Endodermal cell (in vitro differentiated cells): ENCODE measurements around the gene TPRN. TPM values are rescaled to one million over a fixed set of nuclear protein-coding genes. Genes with fewer than 3 reads are reported as not detected.

Experiments used
- DNase-seq: peaks from one replicate; pipeline ENCODE4 v3.0.0-alpha.2; 2017
- H3K27ac ChIP-seq: 2 replicates; pipeline ENCODE4 v1.5.1; 2013; ENCODE audit warnings: mild to moderate bottlenecking, low read depth, low read length, moderate library complexity
- H3K27me3 ChIP-seq: 2 replicates; pipeline ENCODE4 v1.6.1; 2013; ENCODE audit warnings: mild to moderate bottlenecking, low read length, moderate library complexity; ENCODE audit not compliant: insufficient read depth, control insufficient read depth, poor library complexity, severe bottlenecking
- H3K36me3 ChIP-seq: 2 replicates; pipeline ENCODE4 v1.7.0; 2013; ENCODE audit warnings: mild to moderate bottlenecking, low read length, moderate library complexity; ENCODE audit not compliant: control insufficient read depth, insufficient read depth
- H3K4me1 ChIP-seq: one replicate; pipeline ENCODE4 v1.7.0; 2013; ENCODE audit warnings: low read length; ENCODE audit not compliant: control insufficient read depth, insufficient read depth
- H3K4me3 ChIP-seq: 2 replicates; pipeline ENCODE4 v1.5.1; 2013; ENCODE audit warnings: mild to moderate bottlenecking, low read length, moderate library complexity
- H3K9ac ChIP-seq: 2 replicates; pipeline ENCODE4 v1.6.1; 2013; ENCODE audit warnings: mild to moderate bottlenecking, low read length, moderate library complexity; ENCODE audit not compliant: poor library complexity, severe bottlenecking; ENCODE audit errors: extremely low read depth
- H3K9me3 ChIP-seq: 2 replicates; pipeline ENCODE4 v1.6.1; 2013; ENCODE audit warnings: mild to moderate bottlenecking, low read length, moderate library complexity; ENCODE audit not compliant: control insufficient read depth
- H3K27ac Mint-ChIP-seq: 2 replicates; pipeline ENCODE4 v1.8.0; 2020; ENCODE audit warnings: mixed read lengths
- H3K27me3 Mint-ChIP-seq: 2 replicates; pipeline ENCODE4 v1.8.0; 2021; ENCODE audit warnings: mild to moderate bottlenecking, mixed read lengths; ENCODE audit not compliant: insufficient read depth
- H3K36me3 Mint-ChIP-seq: 2 replicates; pipeline ENCODE4 v1.8.0; 2020; ENCODE audit warnings: low read depth, mixed read lengths
- H3K4me1 Mint-ChIP-seq: 2 replicates; pipeline ENCODE4 v1.8.0; 2020; ENCODE audit warnings: mixed read lengths
- H3K4me3 Mint-ChIP-seq: 2 replicates; pipeline ENCODE4 v1.8.0; 2020; ENCODE audit warnings: mild to moderate bottlenecking, moderate library complexity, mixed read lengths
- H3K9me3 Mint-ChIP-seq: 2 replicates; pipeline ENCODE4 v1.8.0; 2020; ENCODE audit warnings: mild to moderate bottlenecking, mixed read lengths
- WGBS, 2 experiments: methylation state at CpG; one replicate each; pipeline versions ENCODE4 v1.1.5 to v1.1.7; 2013; ENCODE audit warnings: missing lambda C conversion rate in 2 of 2, mixed read lengths in 1 of 2; ENCODE audit not compliant: insufficient coverage in 1 of 2, insufficient read length in 1 of 2; 5-methylcytosine and 5-hydroxymethylcytosine counted together
- total RNA-seq, 2 donors: library from RNA; stranded (reverse); fragmentation: NEBNext Ultra II Directional in 1 of 2; extraction: Animal tissue kit (Norgen Biotek cat#: 25700) in 1 of 2; gene quantifications; 2 replicates in 1 of 2; 3 replicates in 1 of 2; pipeline ENCODE4 v1.2.1, GENCODE V29; 2021
- TF ChIP-seq, protein P1 (sequence below): fragments of 200-600 bp; sonication (generic); conservative IDR thresholded peaks from 2 replicates; pipeline ENCODE4 v1.5.0; 2021; ENCODE audit warnings: antibody characterized with exemption, mild to moderate bottlenecking

The TPRN gene
- total RNA-seq, 2 donors from 2014 or later, result 19.0 to 23.9 TPM

DNA sequence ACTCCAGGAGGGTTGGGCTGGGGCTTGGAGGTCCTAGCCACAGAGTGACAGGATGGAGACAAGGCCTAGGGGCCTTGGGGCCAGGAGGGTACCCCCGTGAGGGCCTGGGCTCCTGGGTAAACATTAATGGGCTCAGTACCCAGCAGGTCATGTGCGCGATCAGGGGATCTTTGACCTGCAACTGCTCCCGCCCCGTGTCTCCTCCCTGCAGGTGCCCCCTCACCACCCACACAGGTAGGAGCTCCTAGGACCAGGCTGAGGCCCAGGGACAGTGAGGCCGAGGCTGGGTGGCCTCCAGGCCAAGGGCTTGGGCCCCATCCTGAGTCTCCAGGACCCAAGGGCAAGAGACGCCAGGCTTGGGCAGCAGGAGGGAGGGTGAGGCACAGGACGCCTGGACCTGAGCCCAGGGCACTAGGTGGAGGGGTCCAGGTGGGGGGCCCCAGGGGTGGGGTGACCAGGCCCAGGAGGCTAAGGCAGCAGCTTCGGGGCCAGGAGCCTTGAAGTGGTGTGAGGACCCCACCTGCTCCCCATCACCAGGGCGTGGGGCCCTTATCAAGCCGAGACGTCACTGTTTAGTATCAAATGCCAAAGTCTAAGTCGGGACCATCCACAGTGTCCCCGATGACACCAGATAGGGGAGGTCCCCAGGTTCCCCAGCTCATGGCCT is 30.3 kb upstream of the TPRN start, which contains the start of gene SLC34A3:
Gene SLC34A3, plus strand, starts transcription at position 197 of the 667 bp plus-strand sequence. CDS start 802 bp downstream, outside the sequence.
- H3K27me3 ChIP-seq, result no peaks in the 10 kb centered on the region
- no peaks in the 10 kb centered on the region for H3K9me3 ChIP-seq
- H3K36me3 ChIP-seq, result no peaks in the 10 kb centered on the region
- Mint-ChIP-seq H3K27me3 (no peaks in the 10 kb centered on the region), H3K4me1 (peaks cover 6% of the 10 kb centered on the region), H3K4me3 (no peak within 1 kb of the TSS), H3K9me3 (no peaks in the 10 kb centered on the region), H3K36me3 (no peaks in the 10 kb centered on the region), H3K27ac (no peak within 1 kb of the TSS)
- no peak within 1 kb of the TSS for H3K27ac ChIP-seq
- no peaks in the 10 kb centered on the region for H3K4me1 ChIP-seq
- TF ChIP-seq, protein P1, sequence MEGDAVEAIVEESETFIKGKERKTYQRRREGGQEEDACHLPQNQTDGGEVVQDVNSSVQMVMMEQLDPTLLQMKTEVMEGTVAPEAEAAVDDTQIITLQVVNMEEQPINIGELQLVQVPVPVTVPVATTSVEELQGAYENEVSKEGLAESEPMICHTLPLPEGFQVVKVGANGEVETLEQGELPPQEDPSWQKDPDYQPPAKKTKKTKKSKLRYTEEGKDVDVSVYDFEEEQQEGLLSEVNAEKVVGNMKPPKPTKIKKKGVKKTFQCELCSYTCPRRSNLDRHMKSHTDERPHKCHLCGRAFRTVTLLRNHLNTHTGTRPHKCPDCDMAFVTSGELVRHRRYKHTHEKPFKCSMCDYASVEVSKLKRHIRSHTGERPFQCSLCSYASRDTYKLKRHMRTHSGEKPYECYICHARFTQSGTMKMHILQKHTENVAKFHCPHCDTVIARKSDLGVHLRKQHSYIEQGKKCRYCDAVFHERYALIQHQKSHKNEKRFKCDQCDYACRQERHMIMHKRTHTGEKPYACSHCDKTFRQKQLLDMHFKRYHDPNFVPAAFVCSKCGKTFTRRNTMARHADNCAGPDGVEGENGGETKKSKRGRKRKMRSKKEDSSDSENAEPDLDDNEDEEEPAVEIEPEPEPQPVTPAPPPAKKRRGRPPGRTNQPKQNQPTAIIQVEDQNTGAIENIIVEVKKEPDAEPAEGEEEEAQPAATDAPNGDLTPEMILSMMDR, result no peak
- DNase-seq, result no peak
- WGBS, 2 experiments, result 87 to 94% methylated on average over 8 to 14 of the region's 14 CpGs
- no peak within 1 kb of the TSS for H3K9ac ChIP-seq
- no peak within 1 kb of the TSS for H3K4me3 ChIP-seq

DNA sequence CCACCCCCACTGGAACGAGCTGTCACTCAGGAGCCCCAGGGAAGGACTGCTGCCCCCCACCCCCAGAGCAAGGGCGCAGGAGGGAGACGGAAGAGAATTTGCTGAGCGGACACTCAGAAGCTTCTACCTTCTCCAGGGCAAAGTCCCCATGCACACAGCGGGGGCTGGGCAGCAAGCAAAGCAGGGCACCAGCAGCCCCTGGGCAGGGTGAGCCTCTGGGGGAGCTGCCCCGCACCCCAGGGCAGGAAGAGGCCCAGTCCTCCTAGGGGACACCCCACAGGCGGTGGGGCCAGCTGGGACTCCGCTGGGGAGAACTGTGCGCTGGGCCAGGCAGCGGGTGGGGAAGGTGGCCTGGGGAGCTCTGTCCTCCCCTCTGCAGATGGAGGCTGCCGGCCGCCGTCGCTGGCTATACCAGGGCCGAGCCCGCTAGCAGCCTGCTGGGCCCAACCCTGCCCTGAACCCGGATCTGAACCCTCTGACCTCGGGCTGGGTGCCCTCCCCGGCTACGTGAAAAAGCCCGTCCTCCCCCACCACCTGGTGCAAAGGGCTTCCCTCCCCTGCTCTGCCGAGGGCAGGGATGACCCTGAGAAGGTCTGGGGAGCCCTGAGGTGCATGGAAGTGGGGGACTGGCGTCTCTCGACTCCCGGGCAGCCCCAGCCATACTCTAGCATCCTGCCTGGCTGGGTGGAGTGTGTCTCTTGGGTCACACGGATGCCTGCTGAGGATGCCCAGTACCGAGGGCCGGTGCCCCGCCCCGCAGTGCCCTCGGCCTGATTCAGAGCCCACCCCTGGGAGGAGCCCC is 29.6 kb upstream of the TPRN start:
- TF ChIP-seq, protein P1, result no peak
- no peaks in the 10 kb centered on the region for H3K27me3 ChIP-seq
- 85 to 88% methylated on average over 16 to 31 of the region's 31 CpGs for WGBS, 2 experiments
- H3K4me3 Mint-ChIP-seq, result no peak overlapping the region
- no peaks in the 10 kb centered on the region for H3K9me3 Mint-ChIP-seq
- H3K4me1 Mint-ChIP-seq, result peaks cover 2% of the 10 kb centered on the region
- no peaks in the 10 kb centered on the region for H3K27me3 Mint-ChIP-seq
- H3K4me3 ChIP-seq, result no peak overlapping the region
- no peak overlapping the region for H3K27ac ChIP-seq
- DNase-seq, result no peak
- no peaks in the 10 kb centered on the region for H3K4me1 ChIP-seq
- no peak overlapping the region for H3K27ac Mint-ChIP-seq
- no peaks in the 10 kb centered on the region for H3K9me3 ChIP-seq
- H3K36me3 ChIP-seq, result no peaks in the 10 kb centered on the region
- H3K36me3 Mint-ChIP-seq, result no peaks in the 10 kb centered on the region
- no peak overlapping the region for H3K9ac ChIP-seq

DNA sequence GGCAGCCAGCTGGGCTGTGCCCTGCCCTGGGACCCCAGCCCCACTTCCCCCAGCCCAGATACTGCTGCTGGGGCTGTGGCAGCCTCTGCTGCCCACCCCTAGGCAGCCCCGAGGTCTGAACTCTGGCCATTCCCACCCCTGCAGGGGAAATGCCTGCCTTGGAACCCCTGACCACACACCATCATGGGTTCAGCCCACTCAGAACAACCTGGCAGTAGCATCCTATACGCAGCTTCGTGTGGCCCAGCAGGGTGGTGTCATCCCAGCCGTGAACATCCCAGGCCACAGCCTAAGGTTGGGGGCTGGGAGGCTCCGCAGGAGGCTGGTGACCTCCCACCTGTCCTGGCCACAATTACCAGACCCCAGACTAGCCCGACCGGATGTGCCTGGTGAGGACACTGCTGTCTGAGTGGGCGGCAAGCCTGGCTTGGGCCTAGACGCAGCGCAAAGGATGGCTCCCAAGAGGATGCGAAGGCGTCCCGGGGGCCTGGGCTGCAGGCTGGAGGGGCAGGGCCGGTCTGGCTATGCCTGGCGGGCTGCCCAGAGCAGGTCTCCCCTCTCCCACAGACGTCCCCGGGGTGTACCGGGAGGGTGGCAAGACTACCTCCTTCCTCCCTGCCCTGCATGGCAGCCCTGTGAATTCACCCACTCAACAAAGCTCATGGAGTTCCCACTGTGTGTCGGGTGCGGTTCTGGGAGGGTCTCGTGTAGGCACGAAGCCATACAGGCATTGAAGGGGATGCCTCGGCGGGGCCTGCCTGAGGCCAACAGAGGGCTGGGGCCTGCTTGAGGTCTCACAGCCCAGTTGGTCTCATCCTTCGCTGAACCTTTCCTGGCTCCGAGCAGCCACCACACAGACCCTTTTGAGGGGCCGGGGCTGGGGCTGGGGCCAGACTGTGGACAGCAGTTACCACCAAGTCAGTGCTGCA is 28.7 kb upstream of the TPRN start:
- no peak for DNase-seq
- Histone ChIP-seq H3K9me3 (no peaks in the 10 kb centered on the region), H3K4me1 (no peaks in the 10 kb centered on the region), H3K9ac (no peak overlapping the region), H3K27ac (no peak overlapping the region), H3K27me3 (no peaks in the 10 kb centered on the region), H3K4me3 (no peak overlapping the region), H3K36me3 (no peaks in the 10 kb centered on the region)
- H3K4me3 Mint-ChIP-seq, result no peak overlapping the region
- no peaks in the 10 kb centered on the region for H3K36me3 Mint-ChIP-seq
- 92 to 93% methylated on average over 15 to 27 of the region's 27 CpGs for WGBS, 2 experiments
- TF ChIP-seq, protein P1, result no peak
- no peak overlapping the region for H3K27ac Mint-ChIP-seq
- no peaks in the 10 kb centered on the region for H3K27me3 Mint-ChIP-seq
- peaks cover 2% of the 10 kb centered on the region for H3K4me1 Mint-ChIP-seq
- H3K9me3 Mint-ChIP-seq, result no peaks in the 10 kb centered on the region
